Ishikawa (cell line): ENCODE data around the gene EML3.

ENCODE experiments used
- FOXM1 ChIP-seq: IDR thresholded peaks from 2 replicates; pipeline ENCODE4 v1.6.1; 2012; ENCODE audit warnings: low read depth, borderline replicate concordance
- RAD21 ChIP-seq: IDR thresholded peaks from 2 replicates; pipeline ENCODE4 v1.6.1; 2012; ENCODE audit warnings: low read depth

GRCh38 chr11:62605902-62606301 is 6.7 kb downstream of the EML3 start:
- TF ChIP-seq FOXM1, result no peak
- TF ChIP-seq RAD21, result no peak
